HCT116 (cell line): ENCODE data around the gene SUN5. TPM values are rescaled to one million over a fixed set of nuclear protein-coding genes. Genes with fewer than 3 reads are reported as not detected.

Experiments
- ATAC-seq: fragments of 200-7000 bp; cut with Tn5 transposase; 2 replicates; pipeline ENCODE4 v1.9.1; 2020; ENCODE audit warnings: mild to moderate bottlenecking, moderate library complexity
- BruUV-seq: library from RNA; stranded (reverse); fragments of 400-500 nt; replicated peaks from 2 replicates; lab custom pipeline; 2021; lab: Mats Ljungman, UMichigan
- CTCF ChIA-PET: fragments of 300-600 bp; sonication (Branson Sonifier 250); formaldehyde crosslinking; loops from one replicate; lab custom pipeline; 2021; ENCODE audit warnings: antibody characterized with exemption; lab: Charles Lee
- POLR2A ChIA-PET: fragments of 300-600, 350-600 bp; sonication (Branson Sonifier 250); formaldehyde crosslinking; loops from one replicate; lab custom pipeline; 2021; ENCODE audit warnings: antibody characterized with exemption; lab: Charles Lee
- RAD21 ChIA-PET, 2 experiments: fragments of 300-600 bp; sonication (Branson Sonifier 250); formaldehyde crosslinking; loops; one replicate each; lab custom pipeline; 2023; ENCODE audit warnings: low total read pairs in 2 of 2; ENCODE audit not compliant: uncharacterized antibody in 2 of 2, unreplicated experiment in 2 of 2, low non-redundant PET in 1 of 2; lab: Charles Lee
- DNase-seq: peaks from one replicate; pipeline ENCODE4 v3.0.0-alpha.2; 2010; ENCODE audit warnings: low read depth, low spot score
- H2AFZ ChIP-seq: fragments of 200-600 bp; shearing (Covaris generic), sonication (generic); 2 replicates; pipeline ENCODE4 v1.6.1; 2017; ENCODE audit warnings: low read depth, mixed run types, mixed read lengths, antibody characterized with exemption, low read length; ENCODE audit not compliant: poor library complexity, severe bottlenecking
- H3K27ac ChIP-seq: 2 replicates; pipeline ENCODE4 v1.5.1; 2012; ENCODE audit warnings: low read depth, low read length
- H3K27me3 ChIP-seq: fragments of 200-600 bp; sonication (generic); 2 replicates; pipeline ENCODE4 v1.6.1; 2016; ENCODE audit warnings: mixed run types, low read length, mixed read lengths; ENCODE audit not compliant: insufficient read depth
- H3K36me3 ChIP-seq, 2 experiments: fragments of 200-500 bp in 1 of 2; fragments of 200-600 bp in 1 of 2; sonication (Bioruptor generic) in 1 of 2; sonication (generic) in 1 of 2; 2 replicates each; pipeline versions ENCODE4 v1.5.1 to v1.6.1; 2014 to 2016; ENCODE audit warnings: low read length in 2 of 2, inconsistent platforms in 1 of 2, mixed read lengths in 1 of 2, mixed run types in 1 of 2; ENCODE audit not compliant: insufficient read depth in 2 of 2, control insufficient read depth in 1 of 2
- H3K4me1 ChIP-seq, 2 experiments: fragments of 200-600 bp in 1 of 2; sonication (generic) in 1 of 2; 2 replicates each; pipeline versions ENCODE4 v1.5.1 to v1.6.1; 2012 to 2017; ENCODE audit warnings: low read length in 2 of 2, inconsistent platforms in 1 of 2, mild to moderate bottlenecking in 1 of 2, mixed read lengths in 1 of 2, mixed run types in 1 of 2, moderate library complexity in 1 of 2; ENCODE audit not compliant: insufficient read depth in 2 of 2, control insufficient read depth in 1 of 2
- H3K4me2 ChIP-seq: fragments of 200-600 bp; sonication (generic); 2 replicates; pipeline ENCODE4 v1.6.1; 2017; ENCODE audit warnings: mixed run types, low read length, mixed read lengths
- H3K4me3 ChIP-seq, 2 experiments: fragments of 200-600 bp in 1 of 2; sonication (generic) in 1 of 2; replicated peaks in 1 of 2; 2 replicates each; pipeline ENCODE4 v1.5.1; 2011 to 2016; ENCODE audit warnings: low read length in 2 of 2, control low read depth in 1 of 2, low read depth in 1 of 2, mild to moderate bottlenecking in 1 of 2, mixed read lengths in 1 of 2, mixed run types in 1 of 2
- H3K79me2 ChIP-seq: fragments of 200-600 bp; sonication (generic); 2 replicates; pipeline ENCODE4 v1.6.1; 2017; ENCODE audit warnings: mild to moderate bottlenecking, mixed run types, low read length, moderate library complexity, mixed read lengths; ENCODE audit not compliant: insufficient read depth
- H3K9ac ChIP-seq: fragments of 200-600 bp; sonication (generic); 2 replicates; pipeline ENCODE4 v1.6.1; 2016; ENCODE audit warnings: low read length, mixed read lengths
- H3K9me2 ChIP-seq: fragments of 200-600 bp; sonication (generic), shearing (Covaris generic); 2 replicates; pipeline ENCODE4 v1.6.1; 2017; ENCODE audit warnings: mixed run types, mild to moderate bottlenecking, moderate library complexity; ENCODE audit not compliant: insufficient read depth
- H3K9me3 ChIP-seq, 2 experiments: fragments of 200-500 bp in 1 of 2; fragments of 200-600 bp in 1 of 2; sonication (Bioruptor generic) in 1 of 2; sonication (generic) in 1 of 2; 2 replicates each; pipeline ENCODE4 v1.6.1; 2014 to 2017; ENCODE audit warnings: low read length in 2 of 2, mixed read lengths in 2 of 2, inconsistent platforms in 1 of 2, low read depth in 1 of 2, mild to moderate bottlenecking in 1 of 2, mixed run types in 1 of 2, moderate library complexity in 1 of 2; ENCODE audit not compliant: control insufficient read depth in 1 of 2, insufficient read depth in 1 of 2
- H4K20me1 ChIP-seq: fragments of 200-600 bp; sonication (generic), shearing (Covaris generic); 2 replicates; pipeline ENCODE4 v1.6.1; 2017; ENCODE audit warnings: mixed run types, mild to moderate bottlenecking, moderate library complexity; ENCODE audit not compliant: insufficient read depth
- CBX3 ChIP-seq: IDR thresholded peaks from 2 replicates; pipeline ENCODE4 v1.6.1; 2012; ENCODE audit warnings: low read depth
- EGR1 ChIP-seq: IDR thresholded peaks from 2 replicates; pipeline ENCODE4 v1.6.1; 2012; ENCODE audit warnings: low read depth
- ELF1 ChIP-seq: IDR thresholded peaks from 2 replicates; pipeline ENCODE4 v1.6.1; 2012; ENCODE audit warnings: low read depth, borderline replicate concordance
- FOSL1 ChIP-seq: IDR thresholded peaks from 2 replicates; pipeline ENCODE4 v1.6.1; 2012; ENCODE audit warnings: low read depth
- POLR2A ChIP-seq: IDR thresholded peaks from 2 replicates; pipeline ENCODE4 v1.7.0; 2011; ENCODE audit warnings: borderline replicate concordance; ENCODE audit not compliant: insufficient read depth, insufficient read length; ENCODE audit errors: extremely low read depth
- RAD21 ChIP-seq: IDR thresholded peaks from 2 replicates; pipeline ENCODE4 v1.6.1; 2012; ENCODE audit warnings: low read depth, mild to moderate bottlenecking
- REST ChIP-seq: IDR thresholded peaks from 2 replicates; pipeline ENCODE4 v1.6.1; 2012; ENCODE audit warnings: low read depth
- SP1 ChIP-seq: IDR thresholded peaks from 2 replicates; pipeline ENCODE4 v1.6.1; 2012; ENCODE audit warnings: low read depth
- SRF ChIP-seq: IDR thresholded peaks from 2 replicates; pipeline ENCODE4 v1.6.1; 2012; ENCODE audit warnings: low read depth
- YY1 ChIP-seq: IDR thresholded peaks from 2 replicates; pipeline ENCODE4 v1.6.1; 2011; ENCODE audit warnings: low read length, low read depth, moderate library complexity, mild to moderate bottlenecking; ENCODE audit not compliant: insufficient replicate concordance; ENCODE audit errors: extremely low read depth
- ZBTB33 ChIP-seq: IDR thresholded peaks from 2 replicates; pipeline ENCODE4 v1.6.1; 2011; ENCODE audit warnings: mild to moderate bottlenecking, low read length, moderate library complexity; ENCODE audit not compliant: insufficient replicate concordance; ENCODE audit errors: extremely low read depth
- ZNF274 ChIP-seq: fragments of 200-500 bp; sonication (Bioruptor generic); IDR thresholded peaks from 2 replicates; pipeline ENCODE4 v1.6.1; 2014; ENCODE audit warnings: mild to moderate bottlenecking, low read depth, low read length, inconsistent platforms
- intact Hi-C: fragments of 100-400 bp; cut with micrococcal nuclease; formaldehyde crosslinking; loops from 2 replicates; pipeline ENCODE4 v1.10.0; 2022
- total RNA-seq: library from RNA; stranded (reverse); gene quantifications from one replicate; pipeline ENCODE4 v1.2.1, GENCODE V29; 2021; ENCODE audit not compliant: unreplicated experiment

Gene SUN5
- total RNA-seq, 1 experiment from 2014 or later, result not detected

DNA sequence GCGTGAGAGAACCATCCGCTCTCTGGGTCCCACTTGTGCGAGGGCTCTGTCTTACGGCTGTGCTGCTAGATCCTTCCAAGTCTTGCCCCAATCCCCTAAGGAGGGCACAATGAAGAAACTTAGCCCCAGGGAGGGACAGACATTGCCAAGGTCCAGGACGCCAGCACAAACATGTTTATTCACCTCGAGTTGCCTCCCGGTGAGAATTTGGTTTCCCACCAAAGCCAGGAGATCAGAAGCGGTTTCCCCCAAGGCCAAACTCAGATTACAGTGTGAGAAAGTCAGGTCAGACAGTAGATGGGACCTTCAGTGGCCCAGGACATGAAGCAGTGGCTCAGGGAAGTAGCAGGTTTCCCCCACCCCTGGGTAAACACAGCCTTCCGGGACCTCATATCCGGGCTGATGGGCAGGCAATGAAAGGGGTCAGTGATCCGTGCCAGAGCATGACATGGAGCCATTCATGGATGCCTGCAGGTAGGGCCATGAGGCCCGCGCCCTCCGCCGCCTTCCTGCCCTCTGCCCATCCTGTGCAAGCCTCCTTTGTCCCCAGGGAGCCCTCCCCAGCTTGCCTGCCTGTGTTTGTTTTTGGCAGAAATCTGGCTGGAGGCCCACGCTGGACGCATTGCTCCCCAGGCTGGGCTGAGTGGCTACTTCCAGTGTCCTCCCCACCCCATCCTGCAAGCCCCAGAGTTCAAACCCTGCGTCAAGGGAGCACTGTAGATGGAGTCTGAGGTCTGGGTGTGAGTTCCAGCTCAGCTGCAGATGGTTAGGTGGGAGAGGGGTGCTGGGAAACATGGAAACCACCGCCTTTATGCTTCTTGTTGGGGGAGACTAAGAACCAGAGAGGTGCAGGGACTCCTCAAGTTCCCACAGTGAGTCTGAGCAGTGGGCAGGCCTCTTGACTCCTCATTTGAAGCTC, 5.2 kb upstream of the SUN5 start:
- no peak overlapping the region for H3K4me2 ChIP-seq
- intact Hi-C loops, result no loop called here
- H3K36me3 ChIP-seq, result no peaks in the 10 kb centered on the region
- no peak for DNase-seq
- no peak for ATAC-seq
- peaks cover 7% of the 10 kb centered on the region; the same call in 1 of the 2 replicates for H3K27me3 ChIP-seq
- CTCF ChIA-PET, result no interaction called here
- BruUV-seq, result no TSS peak
- no peaks in the 10 kb centered on the region for H3K9me3 ChIP-seq
- H2AFZ ChIP-seq, result no peak overlapping the region
- no peak overlapping the region for H3K27ac ChIP-seq
- RAD21 ChIA-PET, result no interaction called here
- no peaks in the 10 kb centered on the region for H3K9me2 ChIP-seq
- H3K4me3 ChIP-seq, result no peak overlapping the region
- no peaks in the 10 kb centered on the region for H3K4me1 ChIP-seq
- no peaks in the 10 kb centered on the region for H3K79me2 ChIP-seq
- H3K9ac ChIP-seq, result no peak overlapping the region
- POLR2A ChIA-PET, result no interaction called here
- no peaks in the 10 kb centered on the region for H4K20me1 ChIP-seq
- TF ChIP-seq EGR1 (no peak), POLR2A (no peak), YY1 (no peak), RAD21 (no peak)

- TF ChIP-seq ZNF274, result no peak
- no peak for TF ChIP-seq FOSL1
- no peak for TF ChIP-seq ZBTB33
- TF ChIP-seq SRF, result no peak
- no peak for TF ChIP-seq SP1
- TF ChIP-seq CBX3, result no peak
- no peak for TF ChIP-seq REST
- no peak for TF ChIP-seq ELF1
- no peak for TF ChIP-seq POLR2A
- ChIA-PET CTCF (no interaction called here), POLR2A (no interaction called here), RAD21 (no interaction called here)
- Histone ChIP-seq H3K9me3 (no peaks in the 10 kb centered on the region), H3K9ac (no peak overlapping the region), H3K27me3 (peaks cover 7% of the 10 kb centered on the region; the same call in 1 of the 2 replicates), H3K27ac (no peak overlapping the region), H3K4me1 (no peaks in the 10 kb centered on the region), H4K20me1 (no peaks in the 10 kb centered on the region), H3K4me2 (no peak overlapping the region), H3K4me3 (no peak overlapping the region), H3K79me2 (no peaks in the 10 kb centered on the region), H3K9me2 (no peaks in the 10 kb centered on the region), H3K36me3 (no peaks in the 10 kb centered on the region), H2AFZ (no peak overlapping the region)
- intact Hi-C loops, result no loop called here
- BruUV-seq, result no TSS peak
- no peak for ATAC-seq
- no peak for DNase-seq
These were observed 4.3 kb upstream of the SUN5 start for GRCh38 chr20:33008336-33009213.
